Upper lobe of left lung (tissue), 6 donors: ENCODE data around the gene STIM1. TPM values are rescaled to one million over a fixed set of nuclear protein-coding genes. Genes with fewer than 3 reads are reported as not detected.

Source experiments
- ATAC-seq, 2 donors: fragments of 200-7000 bp; cut with Tn5 transposase; one replicate each; pipeline ENCODE4 v1.9.1; 2022; ENCODE audit warnings: mild to moderate bottlenecking in 2 of 2, moderate library complexity in 2 of 2; ENCODE audit not compliant: low FRiP score in 2 of 2
- DNase-seq, 2 donors: peaks; one replicate each; pipeline ENCODE4 v3.0.0-alpha.2; 2019 to 2020
- H3K27ac ChIP-seq, 4 donors: fragments of 200-600 bp; sonication (generic); one replicate each; pipeline ENCODE4 v1.5.1; 2016 to 2019
- H3K27me3 ChIP-seq, 4 donors: fragments of 200-600 bp; sonication (generic); one replicate each; pipeline ENCODE4 v1.5.1; 2017 to 2019
- H3K36me3 ChIP-seq, 4 donors: fragments of 200-600 bp; sonication (generic); one replicate each; pipeline ENCODE4 v1.5.1; 2016 to 2019
- H3K4me1 ChIP-seq, 4 donors: fragments of 200-600 bp; sonication (generic); one replicate each; pipeline ENCODE4 v1.5.1; 2018 to 2019
- H3K4me3 ChIP-seq, 4 donors: fragments of 200-600 bp; sonication (generic); one replicate each; pipeline ENCODE4 v1.5.1; 2017 to 2019; ENCODE audit warnings: mild to moderate bottlenecking in 2 of 4, moderate library complexity in 1 of 4
- H3K9me3 ChIP-seq, 4 donors: fragments of 200-600 bp; sonication (generic); one replicate each; pipeline ENCODE4 v1.5.1; 2018 to 2019
- EP300 ChIP-seq, 4 donors: sonication (generic); formaldehyde crosslinking; IDR thresholded peaks; one replicate each; pipeline ENCODE4 v1.5.1; 2017; ENCODE audit warnings: antibody characterized with exemption in 4 of 4, control low read depth in 2 of 4
- POLR2A ChIP-seq, 4 donors: fragments of 450-650 bp; IDR thresholded peaks; one replicate each; pipeline ENCODE4 v1.5.1; 2016 to 2017; ENCODE audit warnings: antibody characterized with exemption in 4 of 4, mild to moderate bottlenecking in 2 of 4
- POLR2AphosphoS5 ChIP-seq, 2 donors: sonication (generic); formaldehyde crosslinking; IDR thresholded peaks; one replicate each; pipeline ENCODE4 v1.5.1; 2017; ENCODE audit warnings: antibody characterized with exemption in 2 of 2
- WGBS, 2 donors: methylation state at CpG; one replicate each; pipeline ENCODE4 v1.1.5; 2017 to 2018; 5-methylcytosine and 5-hydroxymethylcytosine counted together
- total RNA-seq, 6 donors: library from RNA; depleted of rRNA in 4 of 6; stranded (reverse); fragments of >200 nt in 4 of 6; gene quantifications; one replicate each; pipeline versions ENCODE4 v1.1.0 to v1.2.1, GENCODE V29; 2016 to 2021
- TF ChIP-seq, protein P1 (sequence below), 6 experiments: fragments of 450-650 bp in 4 of 6; fragments of 200-600 bp in 2 of 6; sonication (generic) in 2 of 6; IDR thresholded peaks; one replicate each; pipeline ENCODE4 v1.5.1; 2016 to 2019; ENCODE audit warnings: antibody characterized with exemption in 6 of 6
- donor health status: DM: no; HTN: no; CAD: no; lungs with moderate emphysema.
- donor health status: DM: no; HTN: yes; CAD: no; lungs with severe emphysema.

STIM1 gene
- total RNA-seq, 6 donors from 2014 or later = 39.7 to 81.8 (median 56.5) TPM

DNA sequence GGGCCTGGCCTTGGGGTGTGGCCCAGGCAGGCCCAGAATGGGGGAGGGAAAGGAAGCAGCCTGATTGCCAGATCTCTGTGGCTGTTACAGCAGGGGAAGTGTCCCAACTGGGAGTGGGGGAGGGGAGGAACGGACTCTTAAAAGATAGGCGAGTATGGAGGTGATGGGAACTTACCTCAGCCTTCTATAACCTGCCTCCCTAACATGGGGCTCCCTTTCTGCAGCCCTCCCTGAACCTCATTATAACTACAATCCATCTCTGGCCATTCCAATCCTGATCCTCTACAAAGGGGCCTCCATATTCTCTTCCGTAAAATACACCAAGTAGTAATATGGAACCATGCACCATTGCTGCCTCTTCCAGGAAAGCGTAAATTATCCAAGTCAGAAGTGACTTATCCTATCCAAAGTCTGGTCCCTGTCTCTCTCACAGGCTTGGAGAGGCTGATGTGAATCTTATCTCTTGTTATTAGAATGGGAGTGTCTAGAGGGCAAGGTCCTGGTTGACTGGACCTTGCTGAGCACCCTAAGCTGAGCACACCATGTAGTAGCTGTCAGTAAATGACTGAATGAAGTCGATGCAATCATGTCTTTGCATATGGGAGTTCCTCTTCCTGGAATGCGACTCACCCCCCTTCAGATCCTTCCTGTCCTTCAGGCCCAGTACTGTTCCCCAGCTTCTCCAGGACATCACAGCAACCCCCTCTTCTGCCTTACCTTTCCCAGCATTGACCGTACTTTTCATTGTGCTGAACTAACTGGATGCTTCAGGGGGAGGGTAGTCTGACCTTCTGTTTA lies 20.6 kb upstream of the STIM1 start:
- ATAC-seq = peak; percentile 45 to 59
- Histone ChIP-seq H3K27me3 (no peaks in the 10 kb centered on the region), H3K9me3 (no peaks in the 10 kb centered on the region), H3K4me3 (no peak overlapping the region), H3K4me1 (peaks cover 87 to 95% (median 90%) of the 10 kb centered on the region in 4 donors), H3K27ac (peak overlapping the region; percentile 74 to 99 (median 96)), H3K36me3 (peaks cover 0 to 9% (median 4%) of the 10 kb centered on the region in 4 donors)
- peak in 1 of 2 donors; percentile 82 for DNase-seq
- TF ChIP-seq POLR2A (IDR thresholded peaks at IDR 0.05) (no peak), POLR2AphosphoS5 (IDR thresholded peaks at IDR 0.05) (peak; percentile 63 to 65), EP300 (IDR thresholded peaks at IDR 0.05) (no peak)
- WGBS, 2 donors = 37 to 59% methylated on average over 7 of the region's 7 CpGs

DNA sequence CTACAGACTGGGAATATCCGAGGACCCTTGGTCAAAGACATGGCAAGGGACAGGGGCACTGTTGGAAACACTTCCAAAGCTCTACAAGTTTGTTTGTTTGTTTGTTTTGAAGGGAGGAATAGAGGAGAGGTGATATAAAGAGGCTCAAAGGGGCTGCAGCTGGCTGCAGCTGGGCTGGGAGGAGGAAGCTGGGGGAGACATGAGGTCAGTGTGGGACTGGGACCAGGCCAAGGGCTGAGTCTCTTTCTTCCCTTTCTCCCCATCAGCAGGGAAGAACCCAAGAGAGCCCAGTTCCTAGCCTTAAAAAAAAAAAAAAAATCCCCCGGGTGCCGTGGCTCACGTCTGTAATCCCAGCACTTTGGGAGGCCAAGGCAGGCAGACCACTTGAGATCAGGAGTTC lies 19.7 kb upstream of the STIM1 start:
- ATAC-seq = peak in 1 of 2 donors; percentile 40
- peaks cover 85 to 90% (median 88%) of the 10 kb centered on the region in 4 donors for H3K4me1 ChIP-seq
- H3K9me3 ChIP-seq = no peaks in the 10 kb centered on the region
- WGBS, 2 donors = 57 to 65% methylated on average over 4 of the region's 4 CpGs
- H3K27me3 ChIP-seq = no peaks in the 10 kb centered on the region
- TF ChIP-seq, protein P1, sequence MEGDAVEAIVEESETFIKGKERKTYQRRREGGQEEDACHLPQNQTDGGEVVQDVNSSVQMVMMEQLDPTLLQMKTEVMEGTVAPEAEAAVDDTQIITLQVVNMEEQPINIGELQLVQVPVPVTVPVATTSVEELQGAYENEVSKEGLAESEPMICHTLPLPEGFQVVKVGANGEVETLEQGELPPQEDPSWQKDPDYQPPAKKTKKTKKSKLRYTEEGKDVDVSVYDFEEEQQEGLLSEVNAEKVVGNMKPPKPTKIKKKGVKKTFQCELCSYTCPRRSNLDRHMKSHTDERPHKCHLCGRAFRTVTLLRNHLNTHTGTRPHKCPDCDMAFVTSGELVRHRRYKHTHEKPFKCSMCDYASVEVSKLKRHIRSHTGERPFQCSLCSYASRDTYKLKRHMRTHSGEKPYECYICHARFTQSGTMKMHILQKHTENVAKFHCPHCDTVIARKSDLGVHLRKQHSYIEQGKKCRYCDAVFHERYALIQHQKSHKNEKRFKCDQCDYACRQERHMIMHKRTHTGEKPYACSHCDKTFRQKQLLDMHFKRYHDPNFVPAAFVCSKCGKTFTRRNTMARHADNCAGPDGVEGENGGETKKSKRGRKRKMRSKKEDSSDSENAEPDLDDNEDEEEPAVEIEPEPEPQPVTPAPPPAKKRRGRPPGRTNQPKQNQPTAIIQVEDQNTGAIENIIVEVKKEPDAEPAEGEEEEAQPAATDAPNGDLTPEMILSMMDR (IDR thresholded peaks at IDR 0.05) = no peak
- no peak for TF ChIP-seq POLR2AphosphoS5 (IDR thresholded peaks at IDR 0.05)
- no peak for TF ChIP-seq POLR2A (IDR thresholded peaks at IDR 0.05)
- no peak for TF ChIP-seq EP300 (IDR thresholded peaks at IDR 0.05)
- DNase-seq = peak in 1 of 2 donors; percentile 54
- H3K4me3 ChIP-seq = no peak overlapping the region
- peak overlapping the region; percentile 74 to 99 (median 96) for H3K27ac ChIP-seq
- peaks cover 0 to 3% (median 0%) of the 10 kb centered on the region in 4 donors for H3K36me3 ChIP-seq

DNA sequence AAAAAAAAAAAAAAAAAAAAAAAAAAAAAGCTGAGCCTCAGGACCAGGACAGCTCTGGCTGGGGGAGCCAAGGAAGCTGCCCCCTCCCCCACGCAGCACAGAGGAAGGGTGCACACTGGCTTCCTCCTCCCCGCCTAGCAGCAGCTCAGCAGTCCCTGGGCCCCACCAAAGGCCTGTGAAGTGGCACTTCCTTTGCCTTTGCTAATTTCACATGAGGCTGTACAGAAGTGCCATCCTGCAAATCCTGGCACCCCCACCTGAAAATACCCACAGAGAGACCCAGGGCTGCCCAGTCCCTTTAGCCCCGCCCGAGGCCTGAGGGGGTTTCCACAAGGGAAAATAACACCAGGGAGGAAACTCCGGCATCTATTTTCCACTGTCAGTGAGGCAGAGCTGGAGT lies 18.6 kb upstream of the STIM1 start:
- Histone ChIP-seq H3K36me3 (no peaks in the 10 kb centered on the region), H3K4me1 (peaks cover 76 to 81% (median 78%) of the 10 kb centered on the region in 4 donors), H3K27ac (peak overlapping the region; percentile 96 to 100 (median 98)), H3K9me3 (no peaks in the 10 kb centered on the region), H3K27me3 (no peaks in the 10 kb centered on the region), H3K4me3 (peak overlapping the region in 2 of 4 donors; percentile 8 to 85)
- no peak for ATAC-seq
- WGBS, 2 donors = 32 to 38% methylated on average over 4 to 5 of the region's 5 CpGs
- DNase-seq = peak in 1 of 2 donors; percentile 75
- TF ChIP-seq EP300 (IDR thresholded peaks at IDR 0.05) (no peak), POLR2AphosphoS5 (IDR thresholded peaks at IDR 0.05) (no peak), POLR2A (IDR thresholded peaks at IDR 0.05) (no peak)
- TF ChIP-seq, protein P1 (IDR thresholded peaks at IDR 0.05) = no peak

DNA sequence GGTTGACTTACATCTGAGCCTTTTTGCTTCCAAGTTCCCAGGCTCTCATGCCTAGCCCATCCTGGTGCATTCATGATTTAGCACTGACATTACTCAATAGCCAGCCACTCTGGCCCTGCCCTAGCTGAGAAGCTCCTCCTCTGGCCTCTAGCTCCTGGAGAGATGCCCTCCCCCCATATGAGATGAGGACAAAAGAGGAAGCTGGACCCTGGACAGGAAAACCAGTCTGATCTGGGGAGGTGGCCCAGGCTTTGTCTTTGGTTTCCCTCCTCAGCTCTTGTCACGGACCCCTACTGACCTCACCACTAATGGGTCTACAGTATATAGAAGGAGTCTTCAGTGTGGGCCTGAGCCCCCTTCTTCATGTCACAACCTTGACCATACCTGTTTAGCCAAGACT lies 17.7 kb upstream of the STIM1 start:
- Histone ChIP-seq H3K4me3 (peak overlapping the region in 1 of 4 donors; percentile 85), H3K9me3 (no peaks in the 10 kb centered on the region), H3K27me3 (no peaks in the 10 kb centered on the region), H3K27ac (peak overlapping the region; percentile 96 to 100 (median 98)), H3K36me3 (no peaks in the 10 kb centered on the region), H3K4me1 (peaks cover 68 to 73% (median 70%) of the 10 kb centered on the region in 4 donors)
- ATAC-seq = peak; percentile 31 to 41
- WGBS, 2 donors = 25 to 67% methylated on average over 1 of the region's 1 CpG
- TF ChIP-seq, protein P1 (IDR thresholded peaks at IDR 0.05) = no peak
- peak; percentile 37 to 45 for TF ChIP-seq POLR2AphosphoS5 (IDR thresholded peaks at IDR 0.05)
- TF ChIP-seq POLR2A (IDR thresholded peaks at IDR 0.05) = peak in 1 of 4 donors; percentile 38
- peak in 1 of 2 donors; percentile 81 for DNase-seq

DNA sequence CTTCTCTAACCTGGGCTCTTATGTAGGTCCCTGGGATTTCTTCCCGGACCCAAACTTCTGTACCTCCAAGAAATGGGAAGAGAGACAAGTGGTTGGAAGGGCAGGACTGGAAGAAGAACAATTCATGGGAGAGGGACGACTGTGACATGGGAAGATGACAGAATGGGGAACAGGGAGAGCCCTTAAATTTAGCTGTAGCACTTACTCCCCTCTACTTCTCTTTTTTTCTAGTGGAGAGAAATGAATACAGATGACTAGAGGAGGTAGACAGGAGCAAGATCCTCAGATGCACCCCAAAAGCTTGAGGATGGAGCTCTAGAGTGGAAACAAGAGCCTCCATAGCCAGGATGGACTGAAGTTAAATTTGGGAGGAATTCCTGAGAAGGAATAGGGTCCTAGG lies 17.0 kb upstream of the STIM1 start:
- no peaks in the 10 kb centered on the region for H3K9me3 ChIP-seq
- H3K4me1 ChIP-seq = peaks cover 61 to 68% (median 64%) of the 10 kb centered on the region in 4 donors
- peak overlapping the region; percentile 96 to 100 (median 98) for H3K27ac ChIP-seq
- no peaks in the 10 kb centered on the region for H3K27me3 ChIP-seq
- DNase-seq (no peak), ATAC-seq (no peak)
- no peak for TF ChIP-seq POLR2AphosphoS5 (IDR thresholded peaks at IDR 0.05)
- TF ChIP-seq, protein P1 (IDR thresholded peaks at IDR 0.05) = no peak
- TF ChIP-seq POLR2A (IDR thresholded peaks at IDR 0.05) = no peak
- no peak for TF ChIP-seq EP300 (IDR thresholded peaks at IDR 0.05)
- peak overlapping the region in 3 of 4 donors; percentile 85 to 89 (median 87) for H3K4me3 ChIP-seq
- no peaks in the 10 kb centered on the region for H3K36me3 ChIP-seq
- WGBS, 2 donors = 71 to 75% methylated on average over 2 of the region's 2 CpGs
